H1 (cell line): ENCODE data around the gene CEP44. TPM values are rescaled to one million over a fixed set of nuclear protein-coding genes. Genes with fewer than 3 reads are reported as not detected.

Source experiments
- CTCF ChIA-PET: fragments of 300-600 bp; sonication (Branson Sonifier 250); formaldehyde crosslinking; loops from one replicate; lab custom pipeline; 2021; ENCODE audit not compliant: partially characterized antibody; lab: Charles Lee
- POLR2A ChIA-PET: fragments of 300-600 bp; sonication (Branson Sonifier 250); formaldehyde crosslinking; loops from one replicate; lab custom pipeline; 2021; ENCODE audit warnings: inconsistent platforms; ENCODE audit not compliant: partially characterized antibody; lab: Charles Lee
- DNase-seq, 2 experiments: peaks; one replicate each; pipeline versions ENCODE4 v3.0.0 to v3.0.0-alpha.2; 2010 to 2022; ENCODE audit warnings: low spot score in 2 of 2, low read depth in 1 of 2, mixed read lengths in 1 of 2
- FAIRE-seq: peaks from 2 replicates; lab custom pipeline; 2011; peaks lifted over from hg19 to GRCh38; lab: Jason Lieb, UNC
- H2AFZ ChIP-seq: 2 replicates; pipeline ENCODE4 v1.8.1; 2012; ENCODE audit warnings: low read length, inconsistent platforms
- H2AK5ac ChIP-seq: 2 replicates; pipeline ENCODE4 v1.6.1; 2013; ENCODE audit warnings: low read depth, low read length
- H2BK120ac ChIP-seq: replicated peaks from 2 replicates; pipeline ENCODE3; 2013; ENCODE audit warnings: low read depth, low read length, inconsistent platforms
- H2BK12ac ChIP-seq: 2 replicates; pipeline ENCODE4 v1.6.1; 2013; ENCODE audit warnings: low read depth, low read length
- H2BK15ac ChIP-seq: 2 replicates; pipeline ENCODE4 v1.6.1; 2013; ENCODE audit warnings: low read length
- H2BK20ac ChIP-seq: 2 replicates; pipeline ENCODE4 v1.6.1; 2013; ENCODE audit warnings: low read length
- H2BK5ac ChIP-seq: 2 replicates; pipeline ENCODE4 v1.6.1; 2013; ENCODE audit warnings: low read depth, low read length
- H3K14ac ChIP-seq: 2 replicates; pipeline ENCODE4 v1.6.1; 2013; ENCODE audit warnings: inconsistent platforms; ENCODE audit not compliant: insufficient read length
- H3K18ac ChIP-seq: 2 replicates; pipeline ENCODE4 v1.6.1; 2013; ENCODE audit warnings: low read length; ENCODE audit errors: extremely low read depth
- H3K23ac ChIP-seq: 2 replicates; pipeline ENCODE4 v1.6.1; 2013; ENCODE audit warnings: inconsistent platforms; ENCODE audit not compliant: insufficient read length
- H3K23me2 ChIP-seq: 2 replicates; pipeline ENCODE4 v1.6.1; 2013; ENCODE audit warnings: low read depth, low read length
- H3K27ac ChIP-seq: 2 replicates; pipeline ENCODE4 v1.6.1; 2011; ENCODE audit warnings: low read depth, low read length, inconsistent platforms
- H3K27me3 ChIP-seq, 4 experiments: replicated peaks in 1 of 4; 1 replicate in 1 of 4; 2 replicates in 3 of 4; pipeline versions ENCODE4 v1.6.1 to v1.8.1; 2011 to 2013; ENCODE audit warnings: low read length in 3 of 4, mild to moderate bottlenecking in 3 of 4, inconsistent platforms in 2 of 4, mixed read lengths in 2 of 4, moderate library complexity in 1 of 4; ENCODE audit not compliant: control insufficient read depth in 3 of 4, insufficient read depth in 3 of 4; ENCODE audit errors: extremely low read depth in 1 of 4
- H3K36me3 ChIP-seq, 4 experiments: 2 replicates each; pipeline versions ENCODE4 v1.6.1 to v1.8.1; 2011 to 2013; ENCODE audit warnings: mild to moderate bottlenecking in 4 of 4, low read length in 3 of 4, moderate library complexity in 2 of 4, control low read depth in 1 of 4, inconsistent platforms in 1 of 4; ENCODE audit not compliant: insufficient read depth in 4 of 4, control insufficient read depth in 2 of 4
- H3K4ac ChIP-seq: replicated peaks from 2 replicates; pipeline ENCODE3; 2013; ENCODE audit warnings: low read length, low read depth, mixed read lengths, inconsistent platforms; ENCODE audit not compliant: insufficient read length
- H3K4me1 ChIP-seq, 4 experiments: replicated peaks in 1 of 4; 1 replicate in 1 of 4; 2 replicates in 3 of 4; pipeline versions ENCODE4 v1.6.1 to v1.8.1; 2011 to 2013; ENCODE audit warnings: low read length in 3 of 4, inconsistent platforms in 2 of 4, mixed read lengths in 1 of 4; ENCODE audit not compliant: insufficient read depth in 4 of 4, control insufficient read depth in 3 of 4
- H3K4me2 ChIP-seq, 2 experiments: 2 replicates each; pipeline versions ENCODE4 v1.6.1 to v1.8.1; 2011 to 2013; ENCODE audit warnings: low read depth in 2 of 2, low read length in 2 of 2, control low read depth in 1 of 2, inconsistent platforms in 1 of 2, mild to moderate bottlenecking in 1 of 2; ENCODE audit not compliant: insufficient read depth in 1 of 2
- H3K4me3 ChIP-seq, 4 experiments: fragments of 200-600, 300-600 bp in 1 of 4; sonication (generic), shearing (Covaris generic), sonication (Bioruptor Twin) in 1 of 4; 2 replicates each; pipeline versions ENCODE4 v1.5.1 to v1.8.1; 2011 to 2016; ENCODE audit warnings: low read length in 4 of 4, low read depth in 3 of 4, control low read depth in 2 of 4, inconsistent platforms in 2 of 4, mild to moderate bottlenecking in 2 of 4, mixed read lengths in 1 of 4, moderate library complexity in 1 of 4; ENCODE audit not compliant: insufficient read depth in 2 of 4; ENCODE audit errors: extremely low read depth in 1 of 4
- H3K56ac ChIP-seq: replicated peaks from 2 replicates; pipeline ENCODE3; 2013; ENCODE audit warnings: low read depth, mild to moderate bottlenecking, mixed read lengths, low read length, inconsistent platforms; ENCODE audit not compliant: insufficient read length
- H3K79me1 ChIP-seq: 2 replicates; pipeline ENCODE4 v1.6.1; 2013; ENCODE audit warnings: low read depth, low read length, control low read depth
- H3K79me2 ChIP-seq, 2 experiments: 2 replicates each; pipeline versions ENCODE4 v1.6.1 to v1.8.1; 2012 to 2013; ENCODE audit warnings: low read length in 2 of 2, mild to moderate bottlenecking in 2 of 2, inconsistent platforms in 1 of 2; ENCODE audit not compliant: insufficient read depth in 2 of 2, control insufficient read depth in 1 of 2
- H3K9ac ChIP-seq, 4 experiments: replicated peaks in 1 of 4; 1 replicate in 1 of 4; 2 replicates in 3 of 4; pipeline versions ENCODE4 v1.6.1 to v1.8.1; 2011 to 2013; ENCODE audit warnings: low read depth in 3 of 4, low read length in 3 of 4, control low read depth in 2 of 4, mild to moderate bottlenecking in 2 of 4, moderate library complexity in 2 of 4, inconsistent platforms in 1 of 4; ENCODE audit errors: extremely low read depth in 1 of 4
- H3K9me3 ChIP-seq, 2 experiments: 2 replicates each; pipeline versions ENCODE4 v1.6.1 to v1.8.1; 2012 to 2013; ENCODE audit warnings: mild to moderate bottlenecking in 2 of 2, moderate library complexity in 2 of 2, control low read depth in 1 of 2, inconsistent platforms in 1 of 2, low read depth in 1 of 2, low read length in 1 of 2, mixed read lengths in 1 of 2; ENCODE audit not compliant: insufficient read depth in 2 of 2
- H4K20me1 ChIP-seq, 2 experiments: replicated peaks in 1 of 2; 2 replicates each; pipeline versions ENCODE3 to v1.8.1; 2011 to 2013; ENCODE audit warnings: inconsistent platforms in 2 of 2, low read length in 2 of 2, mild to moderate bottlenecking in 1 of 2; ENCODE audit not compliant: insufficient read depth in 2 of 2, control insufficient read depth in 1 of 2
- H4K5ac ChIP-seq: 2 replicates; pipeline ENCODE4 v1.6.1; 2013; ENCODE audit warnings: low read length, low read depth, mixed read lengths, inconsistent platforms; ENCODE audit not compliant: insufficient read length
- H4K8ac ChIP-seq: 2 replicates; pipeline ENCODE4 v1.8.0; 2013; ENCODE audit warnings: mild to moderate bottlenecking, moderate library complexity, low read length, inconsistent platforms; ENCODE audit not compliant: insufficient read depth; ENCODE audit errors: extremely low read depth
- H4K91ac ChIP-seq: replicated peaks from 2 replicates; pipeline ENCODE3; 2013; ENCODE audit warnings: low read length, mixed read lengths, inconsistent platforms; ENCODE audit not compliant: insufficient read length
- CBX8 ChIP-seq: fragments of 300-800, 300-1000 bp; sonication (generic); IDR thresholded peaks from 2 replicates; pipeline ENCODE4 v1.7.1; 2016; ENCODE audit warnings: low read depth, low read length, borderline replicate concordance
- CHD1 ChIP-seq: IDR thresholded peaks from 2 replicates; pipeline ENCODE4 v1.6.1; 2012; ENCODE audit warnings: low read depth, low read length, improper control_type of control experiment
- CREB1 ChIP-seq: IDR thresholded peaks from 2 replicates; pipeline ENCODE4 v1.6.1; 2012; ENCODE audit warnings: inconsistent platforms
- HDAC6 ChIP-seq: IDR thresholded peaks from one replicate; pipeline ENCODE4 v1.7.1; 2012; ENCODE audit warnings: low read depth, mild to moderate bottlenecking, inconsistent platforms, low read length, moderate library complexity
- POU5F1 ChIP-seq: IDR thresholded peaks from 2 replicates; pipeline ENCODE4 v1.6.1; 2011; ENCODE audit warnings: low read depth, mild to moderate bottlenecking, low read length, moderate library complexity
- RFX5 ChIP-seq: IDR thresholded peaks from 2 replicates; pipeline ENCODE4 v1.6.1; 2011; ENCODE audit warnings: low read depth, low read length, improper control_type of control experiment, borderline replicate concordance
- SIN3A ChIP-seq, 2 experiments: IDR thresholded peaks in 1 of 2; conservative IDR thresholded peaks in 1 of 2; 2 replicates each; pipeline ENCODE4 v1.6.1; 2011 to 2012; ENCODE audit warnings: low read length in 2 of 2, improper control_type of control experiment in 1 of 2, low read depth in 1 of 2, mild to moderate bottlenecking in 1 of 2
- SIRT6 ChIP-seq: IDR thresholded peaks from one replicate; pipeline ENCODE4 v1.7.1; 2012; ENCODE audit warnings: low read length, inconsistent platforms
- SP4 ChIP-seq: IDR thresholded peaks from 2 replicates; pipeline ENCODE4 v1.6.1; 2012; ENCODE audit warnings: low read length, inconsistent platforms
- SUZ12 ChIP-seq: fragments of 200-600 bp; sonication (generic); IDR thresholded peaks from 2 replicates; pipeline ENCODE4 v1.6.1; 2012; ENCODE audit warnings: mild to moderate bottlenecking, inconsistent platforms, low read length, moderate library complexity, mixed read lengths
- TBP ChIP-seq: IDR thresholded peaks from 2 replicates; pipeline ENCODE4 v1.6.1; 2011; ENCODE audit warnings: low read depth, low read length, improper control_type of control experiment
- YY1 ChIP-seq: IDR thresholded peaks from 2 replicates; pipeline ENCODE4 v1.6.1; 2011; ENCODE audit warnings: low read depth, mild to moderate bottlenecking, low read length
- WGBS, 2 experiments: shearing (Covaris generic) in 1 of 2; methylation state at CpG; one replicate each; pipeline versions ENCODE4 v1.1.6 to v1.1.7; 2013 to 2015; ENCODE audit warnings: low lambda C conversion rate in 2 of 2, mixed read lengths in 2 of 2, inconsistent platforms in 1 of 2, low coverage in 1 of 2, missing lambda C conversion rate in 1 of 2; ENCODE audit not compliant: insufficient replicate concordance in 2 of 2, insufficient coverage in 1 of 2, insufficient read length in 1 of 2; ENCODE audit errors: extremely low coverage in 1 of 2, missing lambda C conversion rate in 1 of 2; 5-methylcytosine and 5-hydroxymethylcytosine counted together
- polyA plus RNA-seq, 7 experiments: library from polyadenylated mRNA; depleted of rRNA in 3 of 7; stranded (reverse) in 5 of 7; unstranded in 2 of 7; fragments of >200 nt in 5 of 7; fragments of 200-250 nt in 2 of 7; gene quantifications; 1 replicate in 5 of 7; 2 replicates in 1 of 7; 4 replicates in 1 of 7; pipeline versions ENCODE4 v1.2.1 to v1.2.3, GENCODE V29; 2011 to 2013; ENCODE audit warnings: missing spikeins in 2 of 7, mixed read lengths in 2 of 7
- total RNA-seq: library from RNA; stranded (reverse); fragmentation: NEBNext Ultra II Directional; extraction: Animal tissue kit (Norgen Biotek cat#: 25700); gene quantifications from 2 replicates; pipeline ENCODE4 v1.2.1, GENCODE V29; 2021

Gene CEP44
- total and polyA plus RNA-seq, 2 of the 8 experiments (the other 6 are each of a cell fraction or from before 2014, with no cell fraction given), result 3.4 to 17.1 TPM

DNA sequence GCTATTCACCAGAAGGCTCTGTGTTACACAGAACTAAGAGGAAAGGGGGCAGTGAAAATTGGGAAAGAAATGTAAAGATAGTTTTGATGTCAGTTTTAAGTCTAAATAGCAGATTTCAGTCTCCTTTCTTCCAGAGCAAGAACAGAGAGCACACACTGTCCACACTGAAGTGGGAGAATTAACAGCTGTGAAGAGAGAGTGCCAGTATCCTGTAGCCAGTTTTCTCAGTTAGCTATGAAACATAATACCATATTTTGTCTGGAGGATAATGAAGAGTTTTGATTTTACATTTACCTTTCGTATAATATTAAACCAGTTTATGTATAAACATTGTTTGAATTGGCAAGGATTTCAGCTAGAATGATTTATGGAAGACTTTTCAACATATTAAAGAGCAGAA is 35.3 kb upstream of the CEP44 start:
- Histone ChIP-seq H3K79me1 (no peaks in the 10 kb centered on the region), H3K14ac (no peak overlapping the region), H3K23me2 (no peaks in the 10 kb centered on the region), H4K5ac (no peak overlapping the region), H3K56ac (no peak overlapping the region), H3K4me2 (no peak overlapping the region), H3K4me3 (no peak overlapping the region), H2BK20ac (no peak overlapping the region), H4K91ac (no peak overlapping the region), H2BK120ac (no peak overlapping the region), H2BK12ac (no peak overlapping the region), H3K27ac (no peak overlapping the region), H2BK5ac (no peak overlapping the region), H2AFZ (no peak overlapping the region), H4K8ac (no peak overlapping the region), H3K4ac (no peak overlapping the region), H3K18ac (no peak overlapping the region), H3K36me3 (no peaks in the 10 kb centered on the region), H3K23ac (no peak overlapping the region), H3K27me3 (peaks cover 0 to 1% (median 0%) of the 10 kb centered on the region in 4 experiments; a peak in 1 of 7 replicates), H3K9ac (no peak overlapping the region), H3K79me2 (no peaks in the 10 kb centered on the region), H3K9me3 (no peaks in the 10 kb centered on the region), H2BK15ac (no peak overlapping the region), H4K20me1 (no peaks in the 10 kb centered on the region), H2AK5ac (no peak overlapping the region), H3K4me1 (no peaks in the 10 kb centered on the region)
- TF ChIP-seq CBX8, result no peak
- no peak for TF ChIP-seq SP4
- TF ChIP-seq SIRT6, result no peak
- no peak for TF ChIP-seq CREB1
- no peak for TF ChIP-seq YY1
- no peak for TF ChIP-seq SUZ12
- TF ChIP-seq CHD1, result no peak
- no peak for TF ChIP-seq RFX5
- TF ChIP-seq HDAC6, result no peak
- no peak for TF ChIP-seq SIN3A (conservative IDR thresholded peaks at IDR 0.05 in 1 of 2, IDR thresholded peaks at IDR 0.05 in 1 of 2; ENCODE audit: low read depth in 1 of 2, low read length in 2 of 2)
- TF ChIP-seq POU5F1, result no peak
- no peak for TF ChIP-seq TBP
- CTCF ChIA-PET, result no interaction called here
- FAIRE-seq, result no peak
- POLR2A ChIA-PET, result no interaction called here
- 92% methylated on average over 1 of the region's 1 CpG; no CpG with 5 or more reads in 1 of the 2 experiments for WGBS, 2 experiments
- DNase-seq, result no peak
